ENCODE results near the gene KCNH2.

KCNH2 gene

DNA sequence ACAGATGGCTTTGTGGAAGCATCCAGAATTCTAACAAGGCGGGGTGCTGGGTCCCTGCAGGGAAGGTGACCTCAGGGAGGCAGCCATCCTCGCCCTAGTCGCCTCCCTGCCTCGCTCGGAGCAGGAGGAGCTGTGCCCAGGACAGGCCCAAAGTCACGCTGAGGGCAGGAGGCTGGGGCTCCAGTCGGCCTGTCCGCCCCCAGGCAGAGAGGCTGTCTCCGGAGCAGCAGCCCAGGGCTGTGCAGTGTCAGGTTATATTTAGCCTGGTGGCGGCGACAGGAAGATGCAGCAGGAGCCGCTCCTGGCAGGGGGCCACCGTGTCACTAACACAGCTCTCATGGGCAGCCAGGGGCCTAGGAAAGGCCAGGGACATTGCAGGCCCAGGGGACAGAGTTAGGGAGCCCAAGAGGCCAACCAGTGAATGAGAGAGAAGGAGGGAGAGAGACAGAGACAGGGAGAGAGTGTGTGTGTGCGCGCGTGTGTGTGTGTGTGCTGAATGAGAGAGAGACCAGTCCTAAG lies 13.5 kb downstream of the KCNH2 start:
- TF ChIP-seq, protein P1, sequence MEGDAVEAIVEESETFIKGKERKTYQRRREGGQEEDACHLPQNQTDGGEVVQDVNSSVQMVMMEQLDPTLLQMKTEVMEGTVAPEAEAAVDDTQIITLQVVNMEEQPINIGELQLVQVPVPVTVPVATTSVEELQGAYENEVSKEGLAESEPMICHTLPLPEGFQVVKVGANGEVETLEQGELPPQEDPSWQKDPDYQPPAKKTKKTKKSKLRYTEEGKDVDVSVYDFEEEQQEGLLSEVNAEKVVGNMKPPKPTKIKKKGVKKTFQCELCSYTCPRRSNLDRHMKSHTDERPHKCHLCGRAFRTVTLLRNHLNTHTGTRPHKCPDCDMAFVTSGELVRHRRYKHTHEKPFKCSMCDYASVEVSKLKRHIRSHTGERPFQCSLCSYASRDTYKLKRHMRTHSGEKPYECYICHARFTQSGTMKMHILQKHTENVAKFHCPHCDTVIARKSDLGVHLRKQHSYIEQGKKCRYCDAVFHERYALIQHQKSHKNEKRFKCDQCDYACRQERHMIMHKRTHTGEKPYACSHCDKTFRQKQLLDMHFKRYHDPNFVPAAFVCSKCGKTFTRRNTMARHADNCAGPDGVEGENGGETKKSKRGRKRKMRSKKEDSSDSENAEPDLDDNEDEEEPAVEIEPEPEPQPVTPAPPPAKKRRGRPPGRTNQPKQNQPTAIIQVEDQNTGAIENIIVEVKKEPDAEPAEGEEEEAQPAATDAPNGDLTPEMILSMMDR (IDR thresholded peaks at IDR 0.05; ENCODE audit: low read depth, low read length, missing control alignments), result no peak
- DNase-seq (ENCODE audit: low read depth), result no peak
- no peak overlapping the region for H3K4me3 ChIP-seq (ENCODE audit: low read depth, low read length)

DNA sequence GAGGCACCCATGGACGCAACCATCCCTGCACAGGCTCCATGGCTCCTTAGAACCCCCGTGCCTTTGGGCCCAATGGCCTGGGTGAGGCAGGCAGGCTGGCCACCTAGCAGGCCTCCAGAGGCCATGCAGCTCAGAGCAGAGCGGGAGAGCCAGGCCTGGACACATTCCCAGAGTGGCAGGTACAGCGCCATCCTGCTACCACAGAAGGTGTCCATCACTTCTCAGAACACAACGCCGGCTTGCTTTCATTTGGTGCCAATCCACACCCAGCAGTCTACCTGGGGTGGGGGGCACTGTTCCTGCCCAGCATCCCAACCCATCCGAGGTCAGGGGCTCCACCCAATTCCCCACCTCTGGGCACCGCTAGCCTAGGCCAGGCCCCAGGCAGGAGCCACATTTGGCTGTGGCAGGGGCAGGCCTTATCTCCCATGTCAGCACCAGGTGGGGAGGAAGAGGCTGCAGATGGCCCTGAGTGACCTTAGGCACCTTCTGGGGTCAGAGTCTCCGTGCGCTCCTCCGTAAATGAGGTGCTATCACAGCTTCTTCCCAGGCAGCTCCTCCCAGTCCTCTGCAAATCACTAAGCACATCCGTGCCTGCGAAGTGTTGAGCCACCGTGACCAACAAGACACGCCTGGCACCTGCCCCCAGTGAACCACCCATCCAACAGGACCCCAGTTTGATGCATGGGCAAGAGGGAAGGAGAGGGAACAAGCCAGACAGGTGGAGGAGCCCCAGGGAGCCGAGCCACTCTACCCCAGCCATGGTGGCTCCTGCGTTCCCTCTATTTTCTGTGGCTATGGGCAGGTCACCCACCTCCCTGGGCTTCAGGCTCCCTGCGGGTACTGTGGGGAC lies 14.2 kb downstream of the KCNH2 start:
- no peak for DNase-seq (ENCODE audit: low read depth)
- no peak overlapping the region for H3K4me3 ChIP-seq (ENCODE audit: low read depth, low read length)
- TF ChIP-seq, protein P1 (IDR thresholded peaks at IDR 0.05; ENCODE audit: low read depth, low read length, missing control alignments), result no peak

DNA sequence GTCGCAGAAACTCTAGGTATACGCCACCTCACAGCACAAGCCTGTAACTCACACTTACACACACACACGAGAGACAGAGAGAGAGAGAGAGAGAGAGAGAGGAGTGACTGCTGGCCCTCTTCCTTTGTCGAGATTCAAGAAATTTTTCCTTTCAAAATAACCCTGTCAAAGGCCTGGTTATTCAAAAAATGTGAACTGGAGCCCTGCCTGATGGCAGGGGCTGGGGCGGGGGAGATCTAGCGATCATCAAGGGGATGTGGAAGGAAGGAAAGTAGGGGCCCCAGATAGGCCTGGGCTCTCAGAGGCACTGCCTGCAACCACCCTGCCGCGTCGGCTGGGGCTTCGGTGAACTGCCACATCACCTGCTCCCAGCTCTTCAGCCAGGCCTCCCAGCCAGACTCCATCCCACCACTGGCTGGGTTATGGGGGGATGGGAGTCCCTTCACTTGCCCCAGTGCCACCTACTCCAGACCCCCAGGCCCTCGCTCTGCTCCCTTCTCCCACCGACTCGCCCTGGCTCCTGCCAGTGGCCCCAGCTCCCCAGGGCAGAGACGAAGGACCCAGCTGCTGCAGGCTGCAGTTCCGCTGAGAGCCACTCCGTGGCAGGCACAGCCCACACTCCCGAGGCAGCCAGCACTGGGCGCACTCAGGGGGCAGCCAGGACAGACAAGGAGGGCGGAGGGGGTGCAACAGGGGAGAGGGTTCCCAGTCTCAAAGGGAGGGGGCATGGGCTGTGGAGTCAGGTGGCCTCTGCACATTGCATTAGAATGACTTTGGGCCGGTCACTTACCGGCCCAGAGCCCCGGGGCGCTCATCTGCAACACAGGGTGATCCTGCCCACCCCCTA lies 15.3 kb downstream of the KCNH2 start:
- TF ChIP-seq, protein P1 (IDR thresholded peaks at IDR 0.05; ENCODE audit: low read depth, low read length, missing control alignments), result peak; percentile 97
- no peak for DNase-seq (ENCODE audit: low read depth)
- no peak overlapping the region for H3K4me3 ChIP-seq (ENCODE audit: low read depth, low read length)

DNA sequence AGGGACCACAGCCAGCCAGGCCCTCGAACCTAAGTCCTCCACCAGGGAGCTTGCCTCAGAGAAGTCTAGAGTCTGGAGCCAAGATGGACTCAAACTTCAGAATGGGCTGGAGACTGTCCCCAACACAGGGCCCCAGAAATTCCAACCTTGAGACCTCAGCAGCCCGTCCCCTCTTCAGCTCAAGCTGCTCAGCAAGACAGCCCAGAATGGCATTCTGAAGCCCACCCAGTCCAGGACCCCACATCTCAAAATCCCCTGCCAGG lies 15.9 kb downstream of the KCNH2 start:
- TF ChIP-seq, protein P1 (IDR thresholded peaks at IDR 0.05; ENCODE audit: low read depth, low read length, missing control alignments), result no peak
- DNase-seq (ENCODE audit: low read depth), result no peak
- H3K4me3 ChIP-seq (ENCODE audit: low read depth, low read length), result no peak overlapping the region

DNA sequence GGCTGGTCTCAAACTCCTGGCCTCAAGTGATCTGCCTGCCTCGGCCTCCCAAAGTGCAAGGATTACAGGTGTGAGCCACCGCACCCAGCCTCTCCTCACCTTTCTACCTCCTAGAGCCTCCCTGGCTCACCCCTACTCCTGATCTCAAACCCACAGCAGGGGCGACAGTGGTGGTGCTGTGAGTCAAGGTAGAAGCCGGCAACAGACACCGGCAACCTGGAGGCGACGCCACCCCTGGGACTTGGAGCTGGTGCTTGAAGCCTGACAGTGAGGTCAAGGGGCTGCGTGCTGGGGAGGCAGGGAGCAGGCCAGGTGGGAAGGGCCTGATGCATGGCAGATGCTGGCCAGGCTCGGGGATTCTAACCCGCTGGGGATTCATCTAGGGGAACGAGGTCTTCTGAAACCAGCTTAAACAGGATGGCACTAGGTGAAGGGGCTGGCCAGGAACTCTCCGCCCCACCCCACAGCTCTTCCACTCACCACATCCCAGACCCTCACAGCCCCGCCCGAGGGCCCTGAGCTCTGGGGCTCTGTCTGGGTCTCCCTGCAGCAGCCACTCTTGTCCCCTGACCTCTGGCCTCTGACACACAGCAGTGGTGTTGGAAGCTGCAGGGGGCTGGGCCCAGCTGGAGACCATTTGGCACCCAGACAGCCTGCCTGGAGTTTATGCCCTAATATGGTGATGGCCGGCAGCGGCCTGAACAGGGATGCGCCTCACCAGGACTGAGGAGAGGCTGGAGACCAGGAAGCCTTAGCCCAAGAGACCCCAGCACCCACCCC lies 16.4 kb downstream of the KCNH2 start:
- no peak overlapping the region for H3K4me3 ChIP-seq (ENCODE audit: low read depth, low read length)
- DNase-seq (ENCODE audit: low read depth), result no peak
- TF ChIP-seq, protein P1 (IDR thresholded peaks at IDR 0.05; ENCODE audit: low read depth, low read length, missing control alignments), result no peak

DNA sequence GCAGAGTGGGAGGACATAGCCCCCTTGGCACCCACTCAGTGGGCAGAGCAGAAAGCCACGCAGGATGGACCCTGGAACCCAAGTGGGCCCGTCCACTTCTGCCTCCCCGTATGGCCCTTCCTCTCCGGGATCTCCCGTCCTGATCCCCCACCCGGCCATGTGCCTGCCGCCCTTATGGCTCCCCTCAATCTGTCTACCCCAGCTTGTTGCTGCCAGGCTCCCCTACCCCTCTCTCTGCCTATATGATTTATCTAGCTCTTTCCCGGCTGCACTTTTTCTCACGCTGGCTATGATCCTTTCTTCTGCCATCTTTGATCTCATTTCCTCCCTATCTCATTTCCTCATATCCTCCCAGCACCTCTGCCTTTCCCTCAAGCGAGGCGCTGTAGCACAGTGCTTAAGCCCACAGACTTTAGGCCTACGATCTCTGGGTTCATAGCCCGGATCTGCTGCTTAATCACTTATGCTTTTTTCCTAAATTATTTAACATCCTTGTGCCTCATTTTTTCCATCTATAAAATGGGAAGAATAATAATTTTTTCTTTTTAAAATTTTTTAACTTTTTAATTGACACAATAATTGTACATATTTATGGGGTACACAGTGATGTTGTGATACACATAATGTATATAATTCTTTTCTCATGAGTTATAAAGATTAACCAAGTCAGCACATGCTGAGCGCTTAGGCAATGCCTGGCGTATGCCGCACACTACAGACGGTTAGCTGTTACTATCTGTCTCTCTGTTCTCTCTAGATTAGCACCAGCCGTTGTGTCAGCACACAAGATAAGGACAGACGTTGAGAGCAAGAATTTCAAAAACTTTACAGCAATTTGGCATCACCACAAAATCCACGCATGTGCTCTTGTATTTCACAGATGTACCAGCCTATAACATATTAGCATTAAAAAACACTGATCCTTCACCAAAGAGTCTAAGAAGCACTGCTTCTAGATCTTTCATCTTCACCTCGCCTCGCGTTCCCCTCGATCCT lies 18.1 kb downstream of the KCNH2 start:
- no peak overlapping the region for H3K4me3 ChIP-seq (ENCODE audit: low read depth, low read length)
- TF ChIP-seq, protein P1 (IDR thresholded peaks at IDR 0.05; ENCODE audit: low read depth, low read length, missing control alignments), result no peak
- no peak for DNase-seq (ENCODE audit: low read depth)
